DND-41 (cell line): Measurements from ENCODE around the gene WNT5A.

Experiments
- ATAC-seq: fragments of 200-7000 bp; cut with Tn5 transposase; 3 replicates; pipeline ENCODE4 v1.9.1; 2021; ENCODE audit warnings: low read depth; ENCODE audit not compliant: insufficient read depth
- DNase-seq: peaks from one replicate; pipeline ENCODE4 v3.0.0-alpha.2; 2020
- H2AFZ ChIP-seq: 2 replicates; pipeline ENCODE4 v1.6.0; 2012; ENCODE audit warnings: low read depth, low read length
- H3K27ac ChIP-seq: 2 replicates; pipeline ENCODE4 v1.5.1; 2012; ENCODE audit warnings: low read length, inconsistent platforms
- H3K27me3 ChIP-seq: fragments of 200-600 bp; sonication (generic); 2 replicates; pipeline ENCODE4 v1.6.0; 2012; ENCODE audit warnings: low read length, mild to moderate bottlenecking, inconsistent platforms; ENCODE audit not compliant: insufficient read depth, poor library complexity
- H3K36me3 ChIP-seq: 2 replicates; pipeline ENCODE4 v1.5.1; 2012; ENCODE audit warnings: low read length, inconsistent platforms; ENCODE audit not compliant: insufficient read depth
- H3K4me1 ChIP-seq: 2 replicates; pipeline ENCODE4 v1.5.1; 2012; ENCODE audit warnings: mild to moderate bottlenecking, low read length; ENCODE audit not compliant: insufficient read depth
- H3K4me2 ChIP-seq: 2 replicates; pipeline ENCODE4 v1.6.0; 2012; ENCODE audit warnings: mild to moderate bottlenecking, moderate library complexity, low read length, inconsistent platforms; ENCODE audit not compliant: insufficient read depth
- H3K4me3 ChIP-seq, 2 experiments: fragments of 200-600 bp in 1 of 2; shearing (Covaris generic) in 1 of 2; 2 replicates each; pipeline ENCODE4 v1.5.1; 2012 to 2016; ENCODE audit warnings: inconsistent platforms in 2 of 2, low read length in 2 of 2, mild to moderate bottlenecking in 2 of 2, low read depth in 1 of 2, moderate library complexity in 1 of 2
- H3K79me2 ChIP-seq: 2 replicates; pipeline ENCODE4 v1.6.0; 2012; ENCODE audit warnings: low read length, inconsistent platforms; ENCODE audit not compliant: insufficient read depth
- H3K9ac ChIP-seq: 2 replicates; pipeline ENCODE4 v1.6.0; 2012; ENCODE audit warnings: low read depth, mild to moderate bottlenecking, inconsistent platforms, low read length, moderate library complexity
- H3K9me3 ChIP-seq: 2 replicates; pipeline ENCODE4 v1.5.1; 2012; ENCODE audit warnings: low read length, moderate library complexity, mild to moderate bottlenecking, inconsistent platforms; ENCODE audit not compliant: insufficient read depth, severe bottlenecking
- H4K20me1 ChIP-seq: 2 replicates; pipeline ENCODE4 v1.6.0; 2012; ENCODE audit warnings: low read length; ENCODE audit not compliant: insufficient read depth
- CTCF ChIP-seq: IDR thresholded peaks from 2 replicates; pipeline ENCODE4 v1.5.1; 2012; ENCODE audit warnings: borderline replicate concordance, low read length, moderate library complexity, mild to moderate bottlenecking; ENCODE audit not compliant: poor library complexity, severe bottlenecking; ENCODE audit errors: extremely low read depth
- EZH2 ChIP-seq: IDR thresholded peaks from 3 replicates; pipeline ENCODE4 v1.6.1; 2012; ENCODE audit warnings: borderline replicate concordance, low read depth, mild to moderate bottlenecking, moderate library complexity, low read length, inconsistent platforms; ENCODE audit not compliant: severe bottlenecking

Gene WNT5A

GRCh38 chr3:55452886-55453285 is 34.2 kb downstream of the WNT5A start:
- no peaks in the 10 kb centered on the region for H3K79me2 ChIP-seq
- H3K4me1 ChIP-seq, result no peaks in the 10 kb centered on the region
- no peak overlapping the region for H3K4me3 ChIP-seq
- no peak for DNase-seq
- no peak overlapping the region for H3K4me2 ChIP-seq
- no peaks in the 10 kb centered on the region for H3K27me3 ChIP-seq
- no peak overlapping the region for H2AFZ ChIP-seq
- no peaks in the 10 kb centered on the region for H4K20me1 ChIP-seq
- TF ChIP-seq CTCF (no peak), EZH2 (no peak)
- H3K9me3 ChIP-seq, result no peaks in the 10 kb centered on the region
- no peak overlapping the region for H3K27ac ChIP-seq
- H3K9ac ChIP-seq, result no peak overlapping the region
- ATAC-seq, result no peak
- no peaks in the 10 kb centered on the region for H3K36me3 ChIP-seq

GRCh38 chr3:55449527-55449926 is 37.6 kb downstream of the WNT5A start:
- no peak overlapping the region for H3K9ac ChIP-seq
- H3K4me1 ChIP-seq, result no peaks in the 10 kb centered on the region
- no peaks in the 10 kb centered on the region for H4K20me1 ChIP-seq
- no peaks in the 10 kb centered on the region for H3K36me3 ChIP-seq
- H3K4me3 ChIP-seq, result no peak overlapping the region
- no peak overlapping the region for H3K4me2 ChIP-seq
- TF ChIP-seq EZH2 (no peak), CTCF (no peak)
- no peak overlapping the region for H3K27ac ChIP-seq
- H2AFZ ChIP-seq, result no peak overlapping the region
- H3K79me2 ChIP-seq, result no peaks in the 10 kb centered on the region
- ATAC-seq (no peak), DNase-seq (no peak)
- H3K27me3 ChIP-seq, result no peaks in the 10 kb centered on the region
- no peaks in the 10 kb centered on the region for H3K9me3 ChIP-seq

GRCh38 chr3:55446850-55447249 is 40.3 kb downstream of the WNT5A start:
- Histone ChIP-seq H3K27me3 (no peaks in the 10 kb centered on the region), H3K9ac (no peak overlapping the region), H3K9me3 (no peaks in the 10 kb centered on the region), H3K36me3 (no peaks in the 10 kb centered on the region), H4K20me1 (no peaks in the 10 kb centered on the region), H3K4me1 (no peaks in the 10 kb centered on the region), H3K4me2 (no peak overlapping the region), H3K4me3 (no peak overlapping the region), H3K27ac (no peak overlapping the region), H2AFZ (no peak overlapping the region), H3K79me2 (no peaks in the 10 kb centered on the region)
- no peak for DNase-seq
- no peak for TF ChIP-seq CTCF
- no peak for TF ChIP-seq EZH2
- no peak for ATAC-seq

- Histone ChIP-seq H3K4me1 (no peaks in the 10 kb centered on the region), H3K36me3 (no peaks in the 10 kb centered on the region), H3K9me3 (no peaks in the 10 kb centered on the region), H3K4me2 (no peak overlapping the region), H3K27ac (no peak overlapping the region), H2AFZ (no peak overlapping the region), H3K9ac (no peak overlapping the region), H3K79me2 (no peaks in the 10 kb centered on the region), H3K27me3 (no peaks in the 10 kb centered on the region), H4K20me1 (no peaks in the 10 kb centered on the region), H3K4me3 (no peak overlapping the region)
- TF ChIP-seq CTCF (no peak), EZH2 (no peak)
- no peak for ATAC-seq
- DNase-seq, result no peak
Measured at GRCh38 chr3:55445551-55445950, 41.6 kb downstream of the WNT5A start.
